Activated CD8-positive, alpha-beta T cell treated with anti-CD3 and anti-CD28 coated beads, Interleukin-2, amount 10 ng/mL, durations not matched to agents 7 days and 5 days (primary cell): ENCODE data around the gene WNT8A. TPM values are rescaled to one million over a fixed set of nuclear protein-coding genes. Genes with fewer than 3 reads are reported as not detected.
A peak's percentile ranks its signal among the peaks of the same experiment; 100 is the strongest.
"Not testable (repeated sequence)": the region's sequence is repeated elsewhere in the genome, so short reads cannot be mapped to it uniquely, and the experiment has no call there.

Source experiments
- ATAC-seq: fragments of 150-1000 bp; cut with Tn5 transposase; one replicate; pipeline ENCODE4 v1.10.0; 2021; ENCODE audit warnings: moderate library complexity
- CTCF ChIA-PET: fragments of 350-600 bp; sonication (Branson Sonifier 250); formaldehyde crosslinking; loops from one replicate; lab custom pipeline; 2021; ENCODE audit warnings: antibody characterized with exemption; lab: Charles Lee
- POLR2A ChIA-PET: fragments of 350-600 bp; sonication (Branson Sonifier 250); formaldehyde crosslinking; loops from one replicate; lab custom pipeline; 2021; ENCODE audit warnings: antibody characterized with exemption; lab: Charles Lee
- DNase-seq: peaks from one replicate; pipeline ENCODE4 v3.0.0-alpha.2; 2020
- H3K27ac Mint-ChIP-seq: one replicate; pipeline ENCODE4 v1.8.0; 2021; ENCODE audit warnings: mild to moderate bottlenecking, mixed read lengths
- H3K27me3 Mint-ChIP-seq: one replicate; pipeline ENCODE4 v1.8.0; 2021; ENCODE audit warnings: low read depth, mixed read lengths
- H3K36me3 Mint-ChIP-seq: one replicate; pipeline ENCODE4 v1.8.0; 2021; ENCODE audit warnings: low read depth, mixed read lengths
- H3K4me1 Mint-ChIP-seq: one replicate; pipeline ENCODE4 v1.8.0; 2021; ENCODE audit warnings: low read depth, mixed read lengths
- H3K4me3 Mint-ChIP-seq: one replicate; pipeline ENCODE4 v1.8.0; 2021; ENCODE audit warnings: mild to moderate bottlenecking, mixed read lengths
- H3K9me3 Mint-ChIP-seq: one replicate; pipeline ENCODE4 v1.8.0; 2022; ENCODE audit warnings: mixed read lengths; ENCODE audit not compliant: insufficient read depth
- total RNA-seq, 2 experiments: library from RNA; stranded (reverse); gene quantifications; one replicate each; pipeline ENCODE4 v1.2.3, GENCODE V29; 2021

The WNT8A gene
- total RNA-seq, 2 experiments from 2014 or later = not detected

DNA sequence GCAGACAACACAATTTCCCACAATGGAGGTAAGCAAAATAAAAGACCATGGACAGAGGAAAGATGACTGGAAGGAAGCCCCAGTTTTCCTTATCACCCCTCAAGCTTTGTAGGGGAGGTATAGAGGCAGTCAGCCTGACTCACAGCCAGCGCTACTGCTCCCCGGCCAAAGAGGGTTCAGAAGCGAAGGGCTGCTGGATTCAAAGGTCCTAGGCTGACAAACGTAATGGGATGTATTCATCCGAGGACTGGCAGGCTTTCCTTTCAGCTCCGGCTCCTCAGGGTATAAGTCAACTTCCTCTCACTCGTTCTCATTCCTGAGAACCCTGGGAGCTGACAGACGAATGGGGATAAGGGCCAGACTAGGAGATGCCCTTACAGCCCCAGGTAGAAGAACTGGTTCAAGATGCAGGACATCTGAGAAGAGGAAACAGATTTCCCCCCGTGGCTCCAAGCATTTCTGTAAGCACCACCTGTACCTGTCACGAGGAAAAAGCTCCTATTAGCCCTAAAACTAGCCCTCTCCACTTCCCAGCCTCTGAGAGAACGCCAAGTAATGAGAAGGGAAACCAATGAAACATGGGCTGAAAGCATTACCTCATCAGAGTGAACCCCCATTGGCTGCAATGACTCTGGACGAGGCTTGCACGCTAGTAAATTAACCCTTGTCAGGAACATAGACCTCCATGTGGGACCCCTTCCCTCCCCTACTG is 28.8 kb upstream of the WNT8A start:
- ChIA-PET CTCF (interaction anchor here (0.9 to 2.2 kb wide), 4 partner anchors 8 to 79 kb away, joined by 3 to 5 read pairs (median 4); no protein-coding TSS in a partner anchor), POLR2A (interaction anchor here (0.6 kb wide), 1 partner anchor 243 kb away, joined by 3 read pairs; no protein-coding TSS in a partner anchor)
- H3K27ac Mint-ChIP-seq = no peak overlapping the region
- DNase-seq (no peak), ATAC-seq (no peak)
- H3K4me3 Mint-ChIP-seq = no peak overlapping the region
- peaks cover 4% of the 10 kb centered on the region for H3K27me3 Mint-ChIP-seq
- H3K4me1 Mint-ChIP-seq = no peaks in the 10 kb centered on the region
- H3K36me3 Mint-ChIP-seq = no peaks in the 10 kb centered on the region
- no peaks in the 10 kb centered on the region for H3K9me3 Mint-ChIP-seq

DNA sequence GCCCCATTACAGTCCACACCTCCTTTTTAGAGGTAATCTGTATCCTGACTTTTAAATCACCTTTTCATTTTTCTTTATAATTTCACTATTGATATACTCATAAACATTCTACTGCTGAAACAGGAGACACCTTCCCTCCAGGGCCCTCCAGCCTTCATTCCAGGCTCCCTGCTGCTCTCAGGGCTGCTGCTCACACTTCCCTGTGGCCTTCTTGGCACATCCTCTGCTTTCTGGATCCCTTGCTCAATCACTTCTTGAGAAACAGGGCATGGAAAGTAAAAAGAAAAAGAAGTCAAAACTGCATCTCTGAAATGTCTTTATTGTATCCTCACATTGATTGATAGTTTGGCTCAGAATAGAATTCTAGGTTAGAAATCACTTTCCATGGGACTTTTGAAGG is 19.3 kb upstream of the WNT8A start:
- ChIA-PET POLR2A (interaction anchor here (1.0 kb wide), 1 partner anchor 28 kb away, joined by 4 read pairs; no protein-coding TSS in a partner anchor), CTCF (interaction anchor here (0.7 to 9.8 kb wide), 10 partner anchors 8 to 435 kb away, joined by 3 to 235 read pairs (median 4); partner anchors contain the start of gene FAM13B)
- H3K9me3 Mint-ChIP-seq = no peaks in the 10 kb centered on the region
- H3K4me1 Mint-ChIP-seq = peaks cover 4% of the 10 kb centered on the region
- DNase-seq = no peak
- no peaks in the 10 kb centered on the region for H3K36me3 Mint-ChIP-seq
- no peaks in the 10 kb centered on the region for H3K27me3 Mint-ChIP-seq
- no peak overlapping the region for H3K4me3 Mint-ChIP-seq
- H3K27ac Mint-ChIP-seq = no peak overlapping the region
- no peak for ATAC-seq

DNA sequence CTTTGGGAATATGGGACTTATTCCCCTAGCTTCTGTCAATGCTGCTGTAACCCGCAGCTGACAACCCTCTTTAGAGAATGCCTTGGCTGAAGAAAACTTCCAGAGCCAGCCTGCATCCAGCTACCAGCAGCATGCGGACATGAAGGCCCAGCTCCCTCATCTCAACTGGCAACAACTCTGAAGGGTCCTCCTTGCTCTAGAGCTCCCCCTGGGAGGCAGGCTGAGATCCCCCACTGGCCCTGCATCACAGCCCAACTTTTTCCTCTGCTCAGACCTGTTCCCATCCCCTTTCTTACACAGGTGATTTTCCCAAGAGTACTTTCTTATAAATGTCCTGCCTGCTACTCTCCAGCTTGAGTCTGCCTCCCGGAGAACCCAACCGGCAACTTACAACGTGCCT is 18.7 kb upstream of the WNT8A start:
- Mint-ChIP-seq H3K9me3 (no peaks in the 10 kb centered on the region), H3K27ac (no peak overlapping the region)
- POLR2A ChIA-PET = interaction anchor here (1.0 kb wide), 1 partner anchor 29 kb away, joined by 4 read pairs; no protein-coding TSS in a partner anchor

DNA sequence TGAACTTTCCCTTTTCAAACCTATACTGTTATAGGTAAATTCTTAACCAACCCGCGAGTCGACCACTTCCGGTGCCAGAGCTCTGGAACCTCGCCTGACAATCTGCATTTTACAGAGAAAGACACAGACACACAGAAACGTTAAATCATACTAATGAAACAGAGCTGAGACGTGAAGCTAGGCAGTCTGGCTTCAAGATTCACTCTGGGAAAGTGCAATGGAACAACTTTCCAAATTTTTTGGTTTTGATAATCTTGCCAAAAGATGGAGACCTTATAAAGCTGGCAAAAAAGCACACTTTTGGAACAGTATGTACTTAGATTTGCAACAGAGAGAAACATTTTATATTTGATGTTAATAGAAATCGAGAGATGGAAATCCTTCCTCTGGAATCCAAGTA is 15.9 kb upstream of the WNT8A start:
- CTCF ChIA-PET = interaction anchor here (0.7 to 9.8 kb wide), 14 partner anchors 9 to 438 kb away, joined by 3 to 235 read pairs (median 5); partner anchors contain the start of gene FAM13B
- POLR2A ChIA-PET = no interaction called here
- H3K27ac Mint-ChIP-seq = no peak overlapping the region
- H3K36me3 Mint-ChIP-seq = no peaks in the 10 kb centered on the region
- H3K4me3 Mint-ChIP-seq = no peak overlapping the region
- peaks cover 9% of the 10 kb centered on the region for H3K4me1 Mint-ChIP-seq
- ATAC-seq (no peak), DNase-seq (no peak)
- no peaks in the 10 kb centered on the region for H3K9me3 Mint-ChIP-seq
- H3K27me3 Mint-ChIP-seq = no peaks in the 10 kb centered on the region

More for the DNA sequence above, 18.7 kb upstream of the WNT8A start:
- CTCF ChIA-PET = interaction anchor here (0.7 to 9.8 kb wide), 10 partner anchors 9 to 435 kb away, joined by 3 to 235 read pairs (median 4); partner anchors contain the start of gene FAM13B
- no peaks in the 10 kb centered on the region for H3K36me3 Mint-ChIP-seq
- H3K4me1 Mint-ChIP-seq = peaks cover 4% of the 10 kb centered on the region
- no peaks in the 10 kb centered on the region for H3K27me3 Mint-ChIP-seq
- ATAC-seq (no peak), DNase-seq (no peak)
- no peak overlapping the region for H3K4me3 Mint-ChIP-seq

DNA sequence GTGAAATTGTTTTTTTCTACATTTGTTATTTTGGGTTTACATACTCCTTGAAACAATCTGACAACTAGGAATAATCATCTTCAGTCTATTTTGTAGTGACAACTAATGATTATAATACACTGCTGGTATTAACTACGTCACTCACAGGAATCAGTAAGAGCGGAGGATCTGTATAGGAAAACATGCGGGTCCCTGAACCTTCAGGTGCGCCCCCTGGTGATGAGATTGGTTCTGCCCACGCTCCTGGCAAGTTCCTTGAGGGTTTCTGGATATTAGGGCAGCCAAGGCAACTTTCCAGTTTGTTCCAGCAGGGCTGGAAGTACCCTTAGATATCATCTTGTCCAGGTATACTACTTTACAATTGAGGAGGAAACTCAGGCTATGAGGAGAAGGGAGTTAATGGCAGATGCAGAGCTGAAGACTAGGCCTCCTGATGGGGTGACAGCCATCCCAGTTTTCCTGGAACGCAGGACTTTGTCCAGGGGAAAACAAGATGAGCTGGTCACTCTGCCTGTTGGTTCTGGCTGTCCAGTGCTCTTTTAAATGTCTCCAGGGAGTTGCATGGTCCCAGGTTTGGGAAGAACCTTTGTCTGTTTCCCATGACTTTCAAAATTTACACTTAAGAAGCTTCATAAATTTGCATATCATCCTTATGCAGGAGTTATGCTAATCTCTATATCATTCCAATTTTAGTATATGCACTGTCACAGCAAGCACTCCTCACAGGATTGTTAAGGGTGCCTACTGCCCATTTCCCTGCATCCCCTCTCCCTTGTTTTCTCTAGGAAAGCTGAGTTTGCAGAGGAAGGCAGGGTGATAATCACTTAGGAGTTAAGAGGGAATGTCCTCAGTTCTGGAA is 14.9 kb upstream of the WNT8A start:
- ChIA-PET POLR2A (no interaction called here), CTCF (interaction anchor here (0.6 to 9.8 kb wide), 40 partner anchors 8 to 439 kb away, joined by 3 to 235 read pairs (median 4); partner anchors contain the start of genes CDC23, FAM13B and NME5)
- Mint-ChIP-seq H3K27ac (no peak overlapping the region), H3K4me3 (no peak overlapping the region), H3K36me3 (no peaks in the 10 kb centered on the region), H3K4me1 (peaks cover 9% of the 10 kb centered on the region), H3K9me3 (no peaks in the 10 kb centered on the region), H3K27me3 (no peaks in the 10 kb centered on the region)
- DNase-seq (peak; percentile 71), ATAC-seq (peak; percentile 72)

DNA sequence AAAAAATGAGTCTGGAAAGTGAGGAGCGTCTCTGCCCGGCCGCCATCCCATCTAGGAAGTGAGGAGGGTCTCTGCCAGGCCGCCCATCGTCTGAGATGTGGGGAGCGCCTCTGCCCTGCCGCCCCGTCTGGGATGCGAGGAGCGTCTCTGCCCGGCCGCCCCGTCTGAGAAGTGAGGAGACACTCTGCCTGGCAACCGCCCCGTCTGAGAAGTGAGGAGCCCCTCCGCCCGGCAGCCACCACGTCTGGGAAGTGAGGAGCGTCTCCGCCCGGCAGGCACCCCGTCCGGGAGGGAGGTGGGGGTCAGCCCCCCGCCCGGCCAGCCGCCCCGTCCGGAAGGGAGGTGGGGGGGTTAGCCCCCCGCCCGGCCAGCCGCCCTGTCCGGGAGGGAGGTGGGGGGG is 13.8 kb upstream of the WNT8A start:
- H3K27me3 Mint-ChIP-seq, H3K4me3 Mint-ChIP-seq, H3K36me3 Mint-ChIP-seq, ATAC-seq, H3K27ac Mint-ChIP-seq, H3K9me3 Mint-ChIP-seq, H3K4me1 Mint-ChIP-seq, DNase-seq, POLR2A ChIA-PET: not testable (repeated sequence)
- CTCF ChIA-PET = interaction anchor here (0.8 to 9.8 kb wide), 15 partner anchors 8 to 440 kb away, joined by 3 to 235 read pairs (median 5); partner anchors contain the start of genes FAM13B and NME5

DNA sequence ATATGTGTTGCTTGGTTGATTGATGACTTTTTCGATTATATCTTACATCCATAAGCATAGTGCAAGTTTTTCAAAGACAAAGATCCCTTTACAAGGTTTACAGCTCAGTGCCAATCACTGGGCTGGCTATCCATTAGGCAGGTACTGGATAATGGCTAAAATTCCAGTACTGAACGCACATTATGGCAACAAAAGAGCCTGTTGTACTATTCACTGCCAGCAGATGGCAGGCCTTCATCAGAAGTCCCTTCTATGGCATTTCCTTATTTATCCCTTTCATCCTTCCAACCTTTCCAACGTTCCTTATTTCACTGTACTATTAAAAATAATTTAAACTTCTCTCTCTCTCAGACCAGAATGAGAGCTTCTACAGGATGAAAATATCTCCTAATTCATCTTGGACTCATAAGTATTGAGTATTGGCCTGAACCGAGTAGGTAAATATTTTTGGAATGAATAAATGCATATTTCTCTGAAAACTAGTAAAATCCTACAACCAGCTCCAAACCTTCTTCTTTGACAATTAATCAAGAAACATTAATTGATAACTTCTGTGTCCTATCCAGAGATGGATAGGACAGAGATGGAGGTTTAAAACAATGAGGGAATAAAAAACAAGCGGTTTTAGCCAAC is 6.7 kb upstream of the WNT8A start:
- Mint-ChIP-seq H3K36me3 (no peaks in the 10 kb centered on the region), H3K27me3 (no peaks in the 10 kb centered on the region), H3K4me1 (peaks cover 12% of the 10 kb centered on the region), H3K27ac (no peak overlapping the region), H3K9me3 (no peaks in the 10 kb centered on the region), H3K4me3 (no peak overlapping the region)
- ChIA-PET POLR2A (no interaction called here), CTCF (interaction anchor here (0.8 to 8.7 kb wide), 30 partner anchors 8 to 448 kb away, joined by 3 to 89 read pairs (median 4); partner anchors contain the start of genes CDC25C, FAM13B, NME5 and PKD2L2)
- DNase-seq (peak; percentile 60), ATAC-seq (no peak)

DNA sequence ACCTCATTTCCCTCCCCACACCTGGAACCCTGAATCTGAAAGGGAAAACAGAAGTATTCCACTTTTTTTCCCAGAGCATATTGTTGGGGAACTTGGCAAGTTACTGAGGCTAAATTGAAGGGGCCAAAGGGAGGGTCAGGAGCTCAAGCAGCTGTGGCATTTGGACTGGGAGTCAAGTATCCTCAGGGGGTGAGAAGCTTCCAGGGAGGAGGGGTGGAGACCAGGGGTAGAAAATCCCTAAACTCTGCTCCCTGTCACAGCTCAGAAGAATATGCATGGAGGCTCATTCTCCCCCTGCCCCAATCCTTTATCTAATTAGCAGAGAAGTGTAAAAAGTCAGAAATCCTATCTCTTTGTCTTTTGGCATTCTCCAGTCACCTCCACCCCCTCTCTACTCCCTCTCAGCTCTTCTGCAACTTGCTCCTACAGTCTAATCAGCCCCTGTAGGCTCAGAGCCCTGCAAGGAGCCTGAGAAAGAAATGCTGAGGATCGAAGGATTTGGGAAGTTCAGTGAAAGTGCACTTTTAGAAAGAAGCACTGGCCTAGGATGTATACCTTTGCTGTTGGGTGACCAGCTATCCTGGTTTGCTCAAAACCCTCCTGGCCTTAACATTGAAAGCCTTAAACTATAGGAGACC is 5.7 kb upstream of the WNT8A start:
- no peak overlapping the region for H3K4me3 Mint-ChIP-seq
- no peaks in the 10 kb centered on the region for H3K36me3 Mint-ChIP-seq
- no peak for DNase-seq
- no peaks in the 10 kb centered on the region for H3K27me3 Mint-ChIP-seq
- ChIA-PET POLR2A (interaction anchor here (0.6 kb wide), 1 partner anchor 324 kb away, joined by 3 read pairs; no protein-coding TSS in a partner anchor), CTCF (interaction anchor here (0.5 to 8.7 kb wide), 20 partner anchors 9 to 276 kb away, joined by 3 to 89 read pairs (median 4); partner anchors contain the start of genes CDC25C and NME5)
- no peaks in the 10 kb centered on the region for H3K9me3 Mint-ChIP-seq
- no peak overlapping the region for H3K27ac Mint-ChIP-seq
- ATAC-seq = no peak
- peaks cover 12% of the 10 kb centered on the region for H3K4me1 Mint-ChIP-seq

DNA sequence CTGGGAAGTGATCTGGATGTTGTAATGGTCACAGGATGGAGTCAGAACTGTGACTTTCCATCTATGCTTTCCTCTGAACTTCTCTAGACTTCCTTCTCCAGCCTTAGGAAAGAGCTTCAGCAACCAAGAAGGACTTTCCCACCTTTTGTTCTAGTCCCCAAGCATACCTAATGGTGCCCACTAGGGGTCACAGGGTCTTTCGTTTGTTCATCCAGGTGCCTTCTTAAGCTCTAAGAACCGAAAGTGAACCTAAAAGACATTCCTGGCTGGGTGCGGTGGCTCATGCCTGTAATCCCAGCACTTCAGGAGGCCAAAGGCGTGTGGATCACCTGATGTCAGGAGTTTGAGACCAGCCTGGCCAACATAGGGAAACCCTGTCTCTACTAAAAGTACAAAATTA is 1.8 kb upstream of the WNT8A start:
- ChIA-PET CTCF (interaction anchor here (0.8 to 8.7 kb wide), 12 partner anchors 9 to 303 kb away, joined by 3 to 89 read pairs (median 5); no protein-coding TSS in a partner anchor), POLR2A (no interaction called here)
- no peak for ATAC-seq
- DNase-seq = no peak
- Mint-ChIP-seq H3K4me3 (no peak overlapping the region), H3K27ac (no peak overlapping the region), H3K27me3 (no peaks in the 10 kb centered on the region), H3K4me1 (peaks cover 12% of the 10 kb centered on the region), H3K9me3 (no peaks in the 10 kb centered on the region), H3K36me3 (no peaks in the 10 kb centered on the region)

DNA sequence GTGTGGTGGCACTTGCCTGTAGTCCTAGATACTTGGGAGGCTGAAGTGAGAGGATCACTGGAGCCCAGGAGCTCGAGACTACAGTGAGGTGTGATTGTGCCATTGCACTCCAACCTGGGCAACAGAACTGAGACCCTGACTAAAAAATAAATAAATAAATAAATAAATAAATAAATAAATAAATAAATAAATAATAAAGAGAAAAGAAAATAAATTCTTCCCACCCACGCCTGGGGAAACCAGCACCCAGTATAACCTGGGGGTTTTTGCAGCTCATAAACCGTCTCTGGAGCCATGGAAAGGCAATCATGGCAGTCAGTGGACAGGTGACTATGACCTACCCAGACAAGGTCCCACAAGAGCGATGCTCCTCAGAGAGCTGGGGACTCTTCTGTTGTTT is 7.9 kb downstream of the WNT8A start:
- Mint-ChIP-seq H3K9me3 (no peaks in the 10 kb centered on the region), H3K27me3 (no peaks in the 10 kb centered on the region), H3K36me3 (no peaks in the 10 kb centered on the region), H3K27ac (no peak overlapping the region), H3K4me1 (peaks cover 16% of the 10 kb centered on the region), H3K4me3 (no peak overlapping the region)
- ATAC-seq = no peak
- CTCF ChIA-PET = interaction anchor here (0.9 to 1.9 kb wide), 2 partner anchors 14 to 22 kb away, joined by 4 to 7 read pairs; no protein-coding TSS in a partner anchor
- DNase-seq = no peak
- POLR2A ChIA-PET = no interaction called here
